Sciatic nerve (tissue), 2 donors: ENCODE data around the gene BRK1. TPM values are rescaled to one million over a fixed set of nuclear protein-coding genes. Genes with fewer than 3 reads are reported as not detected.
"Not testable (repeated sequence)": the region's sequence is repeated elsewhere in the genome, so short reads cannot be mapped to it uniquely, and the experiment has no call there.

ENCODE experiments used
- ATAC-seq: fragments of 200-7000 bp; cut with Tn5 transposase; one replicate; pipeline ENCODE4 v1.9.1; 2020; ENCODE audit warnings: mild to moderate bottlenecking, moderate library complexity
- DNase-seq: peaks from one replicate; pipeline ENCODE4 v3.0.0-alpha.2; 2020; ENCODE audit warnings: low spot score
- intact Hi-C: fragments of 100-400 bp; cut with DNase I; formaldehyde crosslinking; loops from one replicate; pipeline ENCODE4 v1.14.2; 2022
- total RNA-seq: library from RNA; stranded (reverse); fragmentation: NEBNext Ultra II Directional; extraction: Animal tissue kit (Norgen Biotek cat#: 25700); gene quantifications from one replicate; pipeline ENCODE4 v1.2.1, GENCODE V29; 2021
- donor health status: DM: no; HTN: no; CAD: no.
- donor health status: DM: no; HTN: no; CAD: no.

The BRK1 gene
- total RNA-seq = 103 TPM

GRCh38 chr3:10115326-10116137 lies at the start of gene BRK1:
TSS of gene BRK1 (plus strand) at chr3:10115675. CDS start at chr3:10115702, 27 bp downstream.
- DNase-seq = peak; percentile 95
- intact Hi-C loops = no loop called here
- ATAC-seq = peak; percentile 100

- ATAC-seq, intact Hi-C loops, DNase-seq: not testable (repeated sequence)
These were observed 45.4 kb upstream of the BRK1 start for GRCh38 chr3:10070077-10070476.

DNA sequence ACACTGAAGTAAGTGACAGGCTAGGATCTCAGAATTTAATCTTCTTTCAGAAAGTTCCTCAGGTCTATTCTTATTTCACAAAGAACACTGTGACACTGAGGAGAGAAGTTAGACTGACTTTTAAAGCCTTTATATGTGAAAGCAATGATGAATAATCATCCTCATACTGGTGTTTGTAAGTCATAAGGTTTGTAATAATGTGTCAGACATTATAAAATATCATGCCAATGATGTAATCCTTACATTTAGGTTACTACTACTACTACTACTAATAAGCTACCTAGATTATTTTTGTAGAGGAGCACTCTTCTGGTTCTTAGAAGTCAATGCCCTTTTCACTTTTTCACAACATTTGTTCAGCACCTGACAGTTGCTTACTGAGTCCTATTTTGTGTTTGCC lies 40.8 kb upstream of the BRK1 start:
- DNase-seq (no peak), ATAC-seq (no peak)
- intact Hi-C loops = no loop called here

- intact Hi-C loops = no loop called here
- DNase-seq (no peak), ATAC-seq (no peak)
These were observed 33.6 kb upstream of the BRK1 start for GRCh38 chr3:10081871-10082270.

- no peak for DNase-seq
- no peak for ATAC-seq
- intact Hi-C loops = no loop called here
These were observed 29.7 kb upstream of the BRK1 start for GRCh38 chr3:10085738-10086137.

- intact Hi-C loops = no loop called here
- DNase-seq (no peak), ATAC-seq (no peak)
These were observed 27.2 kb upstream of the BRK1 start for GRCh38 chr3:10088256-10088655.

DNA sequence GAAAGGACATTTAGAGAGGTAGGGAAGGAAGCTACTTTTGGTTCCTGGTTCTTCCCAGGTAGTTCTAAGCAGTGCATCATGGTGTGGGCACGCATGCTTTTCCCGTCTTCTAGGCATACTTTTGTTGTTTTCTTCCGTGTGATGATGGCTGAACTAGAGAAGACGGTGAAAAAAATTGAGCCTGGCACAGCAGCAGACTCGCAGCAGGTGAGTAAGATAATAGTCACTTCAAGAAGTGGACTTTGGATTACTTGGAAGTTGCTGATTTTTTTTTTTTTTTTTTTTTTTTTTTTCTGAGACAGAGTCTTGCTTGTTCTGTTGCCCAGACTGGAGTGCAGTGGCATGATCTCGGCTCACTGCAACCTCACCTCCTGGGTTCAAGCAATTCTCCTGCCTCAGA lies 25.3 kb upstream of the BRK1 start:
- intact Hi-C loops = no loop called here
- DNase-seq (no peak), ATAC-seq (no peak)

- ATAC-seq, intact Hi-C loops, DNase-seq: not testable (repeated sequence)
These were observed 24.7 kb upstream of the BRK1 start for GRCh38 chr3:10090774-10091173.

GRCh38 chr3:10091387-10091786 lies 24.1 kb upstream of the BRK1 start:
- DNase-seq, ATAC-seq, intact Hi-C loops: not testable (repeated sequence)

- no peak for DNase-seq
- ATAC-seq = no peak
- intact Hi-C loops = no loop called here
These were observed 21.8 kb upstream of the BRK1 start for GRCh38 chr3:10093678-10094077.

DNA sequence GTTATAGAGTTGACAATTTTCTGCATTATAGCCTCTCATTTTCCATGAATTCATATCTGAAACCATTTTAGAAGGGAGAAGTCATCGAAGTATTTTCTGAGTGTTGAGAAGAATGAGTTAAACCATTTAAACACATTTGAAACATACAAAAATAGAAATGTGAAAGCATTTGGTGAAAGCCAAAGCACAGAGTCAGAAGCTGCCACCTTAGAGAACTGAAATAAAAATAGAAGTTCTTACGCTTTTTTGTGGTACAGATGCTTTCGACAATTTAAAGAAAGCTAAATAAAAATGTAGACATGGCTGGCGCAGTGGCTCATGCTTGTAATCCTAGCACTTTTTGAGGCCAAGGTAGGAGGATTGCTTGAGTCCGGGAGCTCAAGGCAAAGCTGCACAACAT lies 16.4 kb upstream of the BRK1 start:
- no peak for DNase-seq
- intact Hi-C loops = no loop called here
- ATAC-seq = no peak

DNA sequence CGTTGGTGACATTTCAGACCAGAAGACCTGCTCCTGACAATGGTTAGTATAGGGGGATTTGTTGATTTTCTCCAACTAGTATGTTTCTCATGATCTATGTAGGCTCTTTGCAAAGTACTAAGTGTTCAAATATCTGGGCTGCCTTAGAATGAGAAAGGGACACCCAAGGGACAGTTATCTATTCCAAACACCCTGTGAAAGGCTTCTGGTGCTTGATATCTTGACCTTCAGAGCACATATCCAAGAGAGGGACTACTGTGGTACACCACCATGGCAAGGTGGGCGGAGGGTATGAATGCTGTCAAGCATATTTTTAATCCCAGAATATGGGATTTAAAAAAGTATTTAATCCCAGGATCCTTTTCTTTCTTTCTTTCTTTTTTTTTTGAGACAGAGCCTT lies 8.6 kb upstream of the BRK1 start:
- ATAC-seq (no peak), DNase-seq (no peak)
- intact Hi-C loops = no loop called here

DNA sequence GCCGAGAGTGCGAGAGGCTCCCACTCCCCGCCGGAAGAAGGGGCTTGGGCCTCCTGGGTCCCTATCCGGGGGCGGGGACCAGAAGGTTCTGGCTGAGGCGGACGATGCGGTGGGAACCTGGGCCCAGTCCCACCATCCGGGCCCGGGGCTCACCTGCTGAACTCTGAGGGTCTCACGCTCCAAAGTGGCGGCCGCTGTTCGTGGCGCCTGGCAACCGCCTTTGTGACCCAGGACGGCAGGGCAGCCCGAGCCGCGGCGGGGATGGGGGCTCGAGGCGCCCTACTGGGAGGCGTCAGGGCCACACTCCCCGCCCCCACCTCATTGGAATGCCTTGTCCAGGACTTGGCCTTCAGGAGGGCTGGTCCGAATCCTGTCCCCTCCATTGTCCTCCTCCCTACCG lies 7.4 kb upstream of the BRK1 start, which contains the start of gene FANCD2OS:
Gene FANCD2OS (minus strand): TSS at position 165 of the 400 bp plus-strand sequence. CDS start 3,481 bp downstream, outside the sequence.
- intact Hi-C loops = no loop called here
- DNase-seq (no peak), ATAC-seq (no peak)

DNA sequence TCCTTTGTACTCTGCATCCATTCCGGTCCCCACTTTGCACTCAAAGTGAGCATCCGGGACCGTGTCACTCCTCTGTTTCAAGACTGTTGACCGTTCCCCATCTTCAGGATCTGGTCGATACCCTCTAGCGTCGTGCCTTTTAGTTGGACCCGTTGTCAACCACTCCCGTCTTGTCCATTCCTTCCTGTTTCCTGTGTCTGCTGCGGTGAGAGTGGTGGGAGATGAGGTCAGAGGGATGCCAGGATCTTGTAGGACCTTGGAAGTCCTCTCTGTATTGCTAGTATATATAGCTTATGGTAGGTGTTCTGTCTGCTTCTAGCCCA lies 624 bp downstream of the BRK1 start:
- DNase-seq = no peak
- intact Hi-C loops = no loop called here
- peak; percentile 5 for ATAC-seq

GRCh38 chr3:10116928-10117327 lies 1.5 kb downstream of the BRK1 start:
- ATAC-seq (no peak), DNase-seq (no peak)
- intact Hi-C loops = no loop called here

GRCh38 chr3:10119376-10119775 lies 3.9 kb downstream of the BRK1 start:
- no peak for ATAC-seq
- intact Hi-C loops = no loop called here
- DNase-seq = no peak

- intact Hi-C loops = no loop called here
- ATAC-seq = no peak
These were observed 5.6 kb downstream of the BRK1 start for GRCh38 chr3:10121064-10121463.

DNA sequence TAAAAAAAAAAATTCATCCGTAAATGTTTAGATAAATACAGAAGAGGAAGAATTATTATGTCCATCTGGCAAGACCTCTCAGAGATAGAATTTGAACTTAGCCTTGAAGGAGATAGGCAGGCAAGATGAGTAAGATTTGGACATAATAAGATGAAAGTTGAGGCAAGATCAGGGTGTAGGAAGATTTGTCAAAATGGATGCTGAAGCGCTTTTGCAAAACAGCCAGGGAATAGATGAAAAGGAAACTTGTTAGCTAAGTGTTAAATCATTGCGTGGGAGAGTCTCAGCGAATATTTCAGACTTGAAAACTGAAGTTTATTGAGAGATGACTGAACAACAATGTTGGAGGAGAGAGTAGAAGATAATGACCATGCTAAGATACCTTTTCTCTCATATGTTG lies 7.2 kb downstream of the BRK1 start:
- DNase-seq = no peak
- intact Hi-C loops = no loop called here
- no peak for ATAC-seq

More at GRCh38 chr3:10121064-10121463, 5.6 kb downstream of the BRK1 start:
- no peak for DNase-seq

DNA sequence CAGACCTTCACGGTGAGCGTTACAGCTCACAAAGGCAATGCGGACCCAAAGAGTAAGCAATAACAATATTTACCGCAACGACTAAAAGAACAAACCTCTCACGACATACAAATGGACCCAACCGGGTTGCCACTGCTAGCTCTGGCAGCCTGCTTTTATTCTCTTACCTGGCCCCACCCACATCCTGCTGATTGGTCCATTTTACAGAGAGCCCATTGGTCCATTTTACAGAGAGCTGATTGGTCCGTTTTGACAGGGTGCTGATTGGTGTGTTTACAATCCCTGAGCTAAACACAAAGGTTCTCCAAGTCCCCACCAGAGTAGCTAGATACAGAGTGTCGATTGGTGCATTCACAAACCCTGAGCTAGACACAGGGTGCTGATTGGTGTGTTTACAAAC lies 20.4 kb downstream of the BRK1 start:
- intact Hi-C loops, DNase-seq, ATAC-seq: not testable (repeated sequence)

GRCh38 chr3:10136426-10137005 lies 21.0 kb downstream of the BRK1 start:
- ATAC-seq = no peak
- intact Hi-C loops = no loop called here
- DNase-seq = no peak

DNA sequence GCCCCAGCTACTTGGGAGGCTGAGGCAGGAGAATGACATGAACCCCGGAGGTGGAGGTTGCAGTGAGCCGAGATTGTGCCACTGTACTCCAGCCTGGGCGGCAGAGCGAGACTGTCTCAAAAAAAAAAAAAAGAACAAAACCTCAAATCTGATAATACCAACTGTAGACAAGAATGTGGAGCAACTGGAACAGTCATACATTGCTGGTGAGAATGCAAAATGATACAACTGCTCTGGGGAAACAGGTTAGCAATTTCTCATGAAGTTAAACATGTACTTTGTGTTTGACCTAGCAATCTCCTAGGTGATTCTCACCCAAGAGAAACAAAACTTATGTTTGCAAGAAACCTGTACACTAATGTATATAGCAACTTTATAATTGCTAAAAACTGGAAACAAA lies 21.7 kb downstream of the BRK1 start:
- intact Hi-C loops = no loop called here
- DNase-seq (no peak), ATAC-seq (no peak)
